Nephron (organoid): ENCODE data around the gene OTUB2.
A peak's percentile ranks its signal among the peaks of the same experiment; 100 is the strongest.

Source experiments
- H3K27ac Mint-ChIP-seq, 3 experiments: 2 replicates each; pipeline ENCODE4 v1.8.0; 2020; ENCODE audit warnings: mixed read lengths in 3 of 3, mild to moderate bottlenecking in 2 of 3, moderate library complexity in 1 of 3
- H3K27me3 Mint-ChIP-seq: 2 replicates; pipeline ENCODE4 v1.8.0; 2021; ENCODE audit warnings: low read depth, mild to moderate bottlenecking, moderate library complexity, mixed read lengths
- H3K36me3 Mint-ChIP-seq: 2 replicates; pipeline ENCODE4 v1.8.0; 2020; ENCODE audit warnings: low read depth, mixed read lengths
- H3K4me1 Mint-ChIP-seq: 2 replicates; pipeline ENCODE4 v1.8.0; 2020; ENCODE audit warnings: mixed read lengths
- H3K4me3 Mint-ChIP-seq, 3 experiments: 2 replicates each; pipeline ENCODE4 v1.8.0; 2020; ENCODE audit warnings: mild to moderate bottlenecking in 3 of 3, mixed read lengths in 3 of 3, moderate library complexity in 2 of 3
- H3K9me3 Mint-ChIP-seq: 2 replicates; pipeline ENCODE4 v1.8.0; 2020; ENCODE audit warnings: mixed read lengths
- TF ChIP-seq, protein P1 (sequence below), 3 experiments: fragments of 200-600 bp; sonication (generic); IDR thresholded peaks; one replicate each; pipeline ENCODE4 v1.5.0; 2021; ENCODE audit warnings: antibody characterized with exemption in 3 of 3; ENCODE audit not compliant: unreplicated experiment in 3 of 3

The OTUB2 gene

DNA sequence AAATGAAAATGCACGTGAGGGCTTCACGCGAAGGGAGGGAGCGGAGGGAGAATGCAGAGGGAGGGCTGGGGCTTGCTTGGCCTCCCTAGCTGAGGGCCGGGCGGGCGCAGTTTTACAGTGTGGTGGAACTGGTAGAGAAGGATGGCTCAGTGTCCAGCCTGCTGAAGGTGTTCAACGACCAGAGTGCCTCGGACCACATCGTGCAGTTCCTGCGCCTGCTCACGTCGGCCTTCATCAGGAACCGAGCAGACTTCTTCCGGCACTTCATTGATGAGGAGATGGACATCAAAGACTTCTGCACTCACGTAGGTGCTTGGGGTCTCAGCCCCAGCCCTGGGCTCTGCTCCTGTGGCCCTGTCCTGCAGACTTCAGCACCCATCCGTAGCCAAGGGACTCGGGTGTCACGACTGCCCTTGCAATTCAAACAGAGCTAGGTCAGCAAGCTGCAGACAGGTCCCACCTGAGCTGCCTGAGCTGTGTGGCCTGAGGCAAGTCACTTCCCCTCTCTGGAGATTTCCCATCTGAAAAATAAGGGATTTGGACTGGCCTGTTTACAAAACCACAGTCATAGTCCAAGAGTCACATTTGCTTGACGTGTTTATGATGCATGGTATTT is 18.4 kb downstream of the OTUB2 start:
- Mint-ChIP-seq H3K9me3 (no peaks in the 10 kb centered on the region), H3K36me3 (peaks cover 30% of the 10 kb centered on the region), H3K4me3 (no peak overlapping the region), H3K27me3 (peaks cover 4% of the 10 kb centered on the region), H3K27ac (no peak overlapping the region), H3K4me1 (no peaks in the 10 kb centered on the region)
- TF ChIP-seq, protein P1, sequence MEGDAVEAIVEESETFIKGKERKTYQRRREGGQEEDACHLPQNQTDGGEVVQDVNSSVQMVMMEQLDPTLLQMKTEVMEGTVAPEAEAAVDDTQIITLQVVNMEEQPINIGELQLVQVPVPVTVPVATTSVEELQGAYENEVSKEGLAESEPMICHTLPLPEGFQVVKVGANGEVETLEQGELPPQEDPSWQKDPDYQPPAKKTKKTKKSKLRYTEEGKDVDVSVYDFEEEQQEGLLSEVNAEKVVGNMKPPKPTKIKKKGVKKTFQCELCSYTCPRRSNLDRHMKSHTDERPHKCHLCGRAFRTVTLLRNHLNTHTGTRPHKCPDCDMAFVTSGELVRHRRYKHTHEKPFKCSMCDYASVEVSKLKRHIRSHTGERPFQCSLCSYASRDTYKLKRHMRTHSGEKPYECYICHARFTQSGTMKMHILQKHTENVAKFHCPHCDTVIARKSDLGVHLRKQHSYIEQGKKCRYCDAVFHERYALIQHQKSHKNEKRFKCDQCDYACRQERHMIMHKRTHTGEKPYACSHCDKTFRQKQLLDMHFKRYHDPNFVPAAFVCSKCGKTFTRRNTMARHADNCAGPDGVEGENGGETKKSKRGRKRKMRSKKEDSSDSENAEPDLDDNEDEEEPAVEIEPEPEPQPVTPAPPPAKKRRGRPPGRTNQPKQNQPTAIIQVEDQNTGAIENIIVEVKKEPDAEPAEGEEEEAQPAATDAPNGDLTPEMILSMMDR (IDR thresholded peaks at IDR 0.05; ENCODE audit: unreplicated experiment in 3 of 3), result no peak

DNA sequence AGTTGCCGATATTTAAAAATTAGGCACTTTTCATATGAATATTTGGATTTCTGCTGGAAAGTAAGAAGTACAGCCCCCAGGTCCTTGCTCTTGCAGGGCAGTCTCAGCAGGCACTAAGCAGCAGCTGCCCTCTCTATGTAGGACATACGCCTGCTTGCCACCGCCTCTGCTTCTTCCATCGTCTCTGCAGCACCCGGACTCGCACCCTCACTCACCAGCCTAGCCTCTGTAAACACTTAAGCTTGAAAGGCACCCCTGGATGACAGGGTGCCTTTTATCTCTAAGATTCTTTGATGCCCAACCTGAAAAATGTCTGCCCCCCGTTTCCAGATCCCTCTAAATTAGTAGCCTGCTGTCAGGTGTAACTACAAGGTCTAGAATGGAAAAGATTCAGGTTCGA is 19.0 kb downstream of the OTUB2 start:
- Mint-ChIP-seq H3K4me3 (no peak overlapping the region), H3K4me1 (peaks cover 2% of the 10 kb centered on the region), H3K27me3 (peaks cover 4% of the 10 kb centered on the region), H3K9me3 (no peaks in the 10 kb centered on the region), H3K36me3 (peaks cover 35% of the 10 kb centered on the region), H3K27ac (no peak overlapping the region)
- TF ChIP-seq, protein P1 (IDR thresholded peaks at IDR 0.05; ENCODE audit: unreplicated experiment in 3 of 3), result no peak

DNA sequence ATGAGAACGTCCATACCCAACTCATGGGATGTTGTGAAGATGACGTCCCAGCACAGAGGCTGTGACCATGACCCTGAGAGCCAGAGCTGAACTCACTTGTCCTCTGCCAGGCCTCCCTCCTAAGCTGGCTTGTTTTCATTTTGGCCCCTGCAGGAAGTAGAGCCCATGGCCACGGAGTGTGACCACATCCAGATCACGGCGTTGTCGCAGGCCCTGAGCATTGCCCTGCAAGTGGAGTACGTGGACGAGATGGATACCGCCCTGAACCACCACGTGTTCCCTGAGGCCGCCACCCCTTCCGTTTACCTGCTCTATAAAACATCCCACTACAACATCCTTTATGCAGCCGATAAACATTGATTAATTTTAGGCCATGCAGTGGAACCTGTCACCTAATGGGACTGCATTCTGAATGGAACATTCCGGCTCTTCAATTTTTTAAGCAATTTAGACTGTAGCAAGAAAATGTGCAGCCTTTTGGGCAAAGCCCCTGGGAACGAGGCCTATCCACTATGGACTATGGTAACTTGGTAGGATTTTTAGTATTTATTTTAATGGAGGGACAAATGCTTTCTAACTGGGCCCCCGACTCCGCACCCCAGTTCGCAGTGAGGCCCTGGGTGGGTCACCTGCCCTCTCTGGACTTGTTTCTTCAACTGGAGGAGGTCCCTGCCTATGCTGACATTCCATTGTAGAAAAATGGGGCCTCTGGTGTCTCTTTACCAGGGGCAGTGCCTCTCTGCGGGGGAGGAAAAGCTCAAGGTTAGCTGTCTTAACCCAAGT is 19.6 kb downstream of the OTUB2 start:
- TF ChIP-seq, protein P1 (IDR thresholded peaks at IDR 0.05; ENCODE audit: unreplicated experiment in 3 of 3), result no peak
- Mint-ChIP-seq H3K4me3 (no peak overlapping the region), H3K4me1 (peaks cover 8% of the 10 kb centered on the region), H3K9me3 (no peaks in the 10 kb centered on the region), H3K36me3 (peaks cover 41% of the 10 kb centered on the region), H3K27ac (no peak overlapping the region), H3K27me3 (peaks cover 1% of the 10 kb centered on the region)

DNA sequence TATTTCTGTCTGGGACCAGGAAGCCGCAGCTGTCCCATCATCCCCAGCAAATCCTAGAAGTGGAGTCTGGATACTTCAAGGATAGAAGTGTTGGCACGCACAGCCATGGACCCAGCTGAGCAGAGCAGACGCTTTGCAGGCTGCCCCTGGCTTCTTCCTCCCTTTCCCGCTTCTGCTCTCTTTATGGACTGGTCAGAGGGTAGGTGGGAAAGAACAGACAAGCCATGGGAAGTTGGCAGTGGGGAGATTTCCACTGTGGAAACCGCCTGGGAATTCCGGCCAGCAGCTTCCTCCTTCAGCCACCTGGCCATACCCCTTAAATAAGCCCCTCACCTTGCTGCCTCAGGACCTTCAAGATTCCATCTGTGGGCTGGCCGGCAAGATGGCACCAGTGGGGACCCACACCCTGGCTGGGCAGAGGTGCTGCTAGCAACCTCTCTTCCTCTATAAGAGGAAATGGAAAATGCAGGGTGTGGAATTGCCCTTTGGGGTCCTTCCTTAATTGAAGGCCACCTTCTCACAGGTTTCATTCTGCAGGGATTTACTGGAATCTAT is 20.6 kb downstream of the OTUB2 start:
- H3K27ac Mint-ChIP-seq, result no peak overlapping the region
- peaks cover 51% of the 10 kb centered on the region for H3K36me3 Mint-ChIP-seq
- TF ChIP-seq, protein P1 (IDR thresholded peaks at IDR 0.05; ENCODE audit: unreplicated experiment in 3 of 3), result no peak
- H3K4me1 Mint-ChIP-seq, result peaks cover 16% of the 10 kb centered on the region
- H3K4me3 Mint-ChIP-seq, result no peak overlapping the region
- H3K27me3 Mint-ChIP-seq, result no peaks in the 10 kb centered on the region
- no peaks in the 10 kb centered on the region for H3K9me3 Mint-ChIP-seq

DNA sequence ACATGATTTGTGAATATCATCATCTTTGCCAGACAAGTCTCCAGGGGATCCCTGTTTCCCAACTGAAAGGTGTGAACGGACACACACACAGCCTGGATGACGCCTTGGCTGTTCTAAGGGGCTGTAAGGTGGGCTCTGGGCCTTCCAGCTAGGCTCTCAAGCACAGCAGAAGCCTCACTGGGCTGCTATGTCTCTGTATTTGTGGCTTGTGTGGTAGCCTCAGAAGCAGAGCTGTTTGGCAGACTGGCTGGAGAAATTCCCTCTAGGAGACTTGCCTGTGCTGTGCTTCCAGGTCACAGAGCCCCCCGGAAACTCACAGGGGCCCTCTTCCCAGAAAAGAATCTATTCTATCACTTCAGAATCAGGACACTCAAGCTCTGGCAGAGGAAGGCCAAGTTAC is 21.4 kb downstream of the OTUB2 start:
- Mint-ChIP-seq H3K27me3 (no peaks in the 10 kb centered on the region), H3K36me3 (peaks cover 60% of the 10 kb centered on the region), H3K4me1 (peaks cover 23% of the 10 kb centered on the region), H3K4me3 (no peak overlapping the region), H3K27ac (peak overlapping the region in 2 of 3 experiments; percentile 64 to 81), H3K9me3 (no peaks in the 10 kb centered on the region)
- TF ChIP-seq, protein P1 (IDR thresholded peaks at IDR 0.05; ENCODE audit: unreplicated experiment in 3 of 3), result no peak
